HG03097 (cell line): ENCODE results near the gene EXOC4.

Source experiments
- ATAC-seq: cut with Tn5 transposase; IDR thresholded peaks from one replicate; pipeline ENCODE4 v1.9.1; 2021; ENCODE audit not compliant: unreplicated experiment, low FRiP score

EXOC4 gene

DNA sequence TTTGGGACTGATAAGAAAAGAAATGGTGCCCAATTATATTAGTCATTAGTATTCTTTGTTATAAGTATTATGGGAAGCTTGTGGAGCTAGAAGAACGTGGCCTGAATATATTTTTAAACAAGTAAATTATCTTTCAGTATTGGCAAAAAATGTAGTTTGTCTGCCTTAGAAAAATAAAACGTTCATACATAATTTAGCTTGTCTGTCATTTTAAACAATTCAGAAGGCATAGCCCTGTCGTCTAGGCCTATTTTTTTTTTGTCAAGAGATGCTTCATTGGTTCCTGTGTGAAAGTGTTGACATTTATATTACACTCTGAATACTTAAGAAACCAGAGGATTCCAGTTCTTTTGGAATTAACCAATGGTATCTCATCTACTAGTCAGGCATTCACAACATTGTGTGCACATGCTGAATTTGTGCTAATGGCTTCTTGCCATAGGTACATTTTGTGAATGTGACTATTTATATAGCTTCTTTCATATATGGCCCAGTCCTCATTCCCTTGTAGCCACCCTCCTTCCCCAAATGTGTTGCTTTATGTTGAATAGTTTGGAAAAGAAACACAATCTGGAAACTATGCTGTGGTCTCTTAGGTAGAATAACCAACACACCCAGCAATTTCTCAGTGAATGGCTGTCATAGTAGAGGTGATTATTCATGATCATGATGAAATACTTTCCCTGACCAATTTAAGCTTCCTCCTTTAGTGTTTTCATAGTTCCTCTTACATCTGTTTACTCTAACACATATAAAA lies 435.8 kb downstream of the EXOC4 start:
- no peak for ATAC-seq

DNA sequence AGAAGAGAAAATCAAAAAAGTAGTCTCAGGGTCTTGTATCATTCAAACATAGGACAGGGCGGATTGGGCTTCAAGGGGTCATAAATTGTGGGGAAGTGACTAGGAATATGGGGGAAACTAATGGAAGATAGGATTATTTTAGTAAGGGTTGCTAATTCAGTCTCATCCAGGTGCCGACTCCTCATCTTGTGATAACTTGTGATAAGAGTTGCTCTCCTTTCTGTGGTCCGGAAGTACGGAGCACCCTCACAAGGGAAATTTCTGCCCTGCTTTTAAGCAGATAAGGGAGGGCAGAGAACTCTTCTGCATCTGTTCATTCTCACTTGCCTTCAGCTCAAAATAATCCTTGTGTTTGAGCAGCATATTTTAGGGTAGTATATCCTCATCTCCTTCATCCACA lies 437.9 kb downstream of the EXOC4 start:
- ATAC-seq: no peak

DNA sequence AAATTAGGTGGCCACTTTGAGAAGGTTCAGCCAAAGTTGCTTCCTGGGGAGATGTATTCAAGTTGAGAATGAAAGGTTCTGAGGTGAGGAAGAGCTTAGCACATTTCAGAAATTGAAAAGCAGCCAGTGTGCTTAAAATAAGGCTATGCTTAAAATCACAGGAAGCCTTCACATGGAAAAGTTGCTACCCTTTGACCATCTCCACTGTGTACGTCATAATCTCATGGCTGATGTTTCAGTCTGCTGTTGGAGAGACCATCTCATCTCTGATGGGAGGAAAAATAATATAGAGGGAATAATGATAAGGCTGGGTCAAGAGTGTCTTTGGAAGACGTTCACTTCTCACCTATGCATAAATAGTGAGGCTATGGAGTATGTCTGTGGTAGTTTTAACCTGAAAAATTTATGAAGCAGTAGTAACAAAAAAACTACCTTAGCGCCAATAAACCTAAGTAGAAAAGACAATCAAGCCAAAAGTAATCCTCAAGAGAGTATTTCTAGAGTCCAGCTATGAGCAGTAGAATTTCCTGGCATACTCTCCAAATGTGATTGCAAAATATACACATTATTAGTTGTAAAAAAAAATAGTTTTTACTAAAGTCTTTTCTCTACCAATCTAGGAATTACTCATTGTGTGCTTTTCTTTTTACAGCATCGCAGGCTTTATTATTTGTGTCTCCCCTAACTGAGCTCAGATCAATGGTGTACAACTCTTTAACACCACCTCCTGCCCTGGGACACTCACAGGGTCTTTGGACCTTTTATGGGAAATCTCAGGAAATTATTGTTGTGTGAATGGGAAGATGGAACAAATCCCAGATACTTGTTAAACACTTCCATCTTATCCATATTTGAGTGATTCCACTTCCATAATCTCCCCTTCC lies 439.1 kb downstream of the EXOC4 start:
- ATAC-seq: no peak

DNA sequence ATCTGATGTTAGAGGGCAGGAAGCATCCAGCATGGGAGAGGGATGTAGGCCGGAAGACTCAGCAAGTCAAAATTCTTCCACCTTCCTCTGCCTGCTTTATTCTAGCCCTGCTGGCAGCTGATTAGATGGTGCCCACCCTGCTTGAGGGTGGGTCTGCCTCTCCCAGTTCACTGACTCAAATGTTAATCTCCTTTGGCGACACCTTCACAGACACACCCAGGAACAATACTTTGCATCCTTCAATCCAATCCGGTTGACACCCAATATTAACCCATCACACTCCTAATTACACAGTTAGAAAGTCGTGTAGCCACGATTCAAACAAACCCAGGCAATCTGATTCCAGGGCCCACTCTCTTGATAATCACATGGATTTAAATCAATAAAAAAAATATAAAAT lies 440.4 kb downstream of the EXOC4 start:
- ATAC-seq: no peak

DNA sequence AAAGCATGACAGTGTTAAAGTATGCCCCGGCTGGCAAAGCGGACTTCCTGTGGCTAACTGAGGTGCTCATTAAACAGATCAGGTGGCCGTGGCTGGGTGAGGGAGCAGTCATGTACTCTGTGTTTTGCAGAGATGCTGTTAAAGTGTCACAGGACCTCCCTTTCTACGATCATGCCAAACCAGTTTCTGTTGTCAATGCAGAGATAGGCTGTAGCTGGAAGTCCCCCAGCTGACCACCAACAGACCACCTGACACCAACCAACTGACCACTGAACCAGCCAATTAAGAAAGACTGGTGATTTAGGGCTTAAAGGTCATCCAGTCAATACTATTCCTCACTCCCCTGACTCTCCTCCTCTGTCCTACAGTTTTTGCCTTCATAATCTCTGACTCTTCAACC lies 443.2 kb downstream of the EXOC4 start:
- no peak for ATAC-seq

DNA sequence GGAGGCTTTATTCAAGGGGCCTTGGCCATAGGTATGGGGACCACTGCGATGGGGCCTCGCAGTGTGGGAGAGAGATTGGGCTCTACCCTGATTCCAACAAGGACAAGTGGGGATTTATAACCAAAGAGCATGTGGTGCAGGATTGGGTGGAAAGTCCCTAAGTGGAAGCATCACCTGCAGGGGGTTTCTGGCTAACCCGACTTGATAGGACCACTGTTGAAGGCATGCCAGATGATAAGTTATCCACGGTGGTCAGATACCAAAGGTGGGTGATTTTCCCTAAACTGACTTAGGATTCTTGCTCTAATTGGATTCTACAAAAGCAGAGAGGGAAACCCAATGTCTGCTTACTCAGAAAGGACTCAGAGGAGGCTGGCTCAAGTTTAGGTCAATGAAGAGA lies 444.7 kb downstream of the EXOC4 start:
- no peak for ATAC-seq

DNA sequence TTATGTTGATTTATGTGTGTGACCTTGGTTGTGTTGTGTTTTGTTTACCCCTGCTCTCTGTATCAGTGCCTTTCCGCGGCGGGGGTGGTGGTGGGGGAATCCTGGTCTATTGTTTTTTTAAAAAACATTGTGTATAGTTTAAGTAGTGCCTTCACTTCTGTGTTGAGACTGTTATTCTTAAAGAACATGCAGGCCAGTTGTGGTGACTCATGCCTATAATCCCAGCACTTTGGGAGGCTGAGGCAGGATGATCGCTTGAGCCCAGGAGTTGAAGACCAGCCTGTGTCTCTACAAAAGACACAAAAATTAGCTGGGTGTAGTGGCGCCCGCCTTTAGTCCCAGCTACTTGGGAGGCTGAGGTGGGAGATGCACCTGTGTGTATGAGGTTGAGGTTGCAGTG lies 445.2 kb downstream of the EXOC4 start:
- ATAC-seq: no peak

DNA sequence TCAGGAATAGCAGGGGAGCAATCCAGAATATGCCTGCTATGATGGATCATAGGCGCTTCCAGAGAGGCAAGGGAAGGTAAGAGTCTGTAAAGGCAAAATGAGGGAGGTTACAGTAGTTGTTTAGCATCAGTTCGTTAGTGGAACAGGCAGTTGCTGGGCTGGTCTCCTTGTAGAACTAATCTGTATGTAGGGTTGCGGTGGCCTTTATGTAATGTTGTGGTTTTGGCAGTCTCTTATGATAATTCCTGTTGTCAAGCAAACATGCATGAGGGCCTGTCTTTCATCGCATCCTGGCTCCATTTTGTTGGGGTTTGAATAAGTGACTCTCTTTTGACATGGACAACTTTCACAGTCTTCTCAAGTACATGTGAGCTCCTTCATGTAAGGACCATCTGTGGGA lies 446.5 kb downstream of the EXOC4 start:
- ATAC-seq: no peak

DNA sequence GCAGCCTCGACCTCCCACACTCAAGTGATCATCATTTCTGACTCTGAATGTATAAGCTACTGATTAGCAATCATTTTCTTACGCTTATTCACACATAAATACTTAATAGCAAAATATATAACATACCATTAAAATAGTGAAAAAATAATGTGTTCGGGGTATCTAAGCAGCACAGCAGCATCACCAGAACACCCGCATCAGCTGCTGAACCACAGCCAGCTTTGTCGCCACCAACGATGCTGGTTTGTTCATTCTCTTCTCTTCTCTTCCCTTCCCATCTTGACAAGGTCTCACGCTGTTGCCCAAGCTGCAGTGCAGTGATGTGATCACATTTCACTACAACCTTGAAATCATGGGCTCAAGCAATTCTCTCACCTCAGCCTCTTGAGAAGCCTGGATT lies 449.2 kb downstream of the EXOC4 start:
- no peak for ATAC-seq

DNA sequence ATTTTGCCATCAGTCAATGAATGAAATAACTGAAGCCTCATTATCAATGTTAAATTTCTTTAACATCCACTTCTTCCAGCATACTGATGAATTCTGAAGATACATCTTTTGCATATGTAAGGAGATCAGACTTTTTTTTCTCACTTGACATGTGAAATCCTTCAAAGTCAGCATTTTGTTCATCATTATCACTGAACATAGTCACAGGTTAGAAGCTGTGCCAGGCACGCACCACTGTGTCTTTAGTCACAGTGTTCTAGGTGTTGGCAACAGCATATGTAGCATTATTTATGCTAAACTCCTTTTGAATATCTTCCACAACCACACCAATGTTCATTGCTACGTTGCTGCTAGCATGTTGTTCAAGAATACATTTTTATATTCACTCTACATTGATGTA lies 450.1 kb downstream of the EXOC4 start:
- ATAC-seq: no peak

DNA sequence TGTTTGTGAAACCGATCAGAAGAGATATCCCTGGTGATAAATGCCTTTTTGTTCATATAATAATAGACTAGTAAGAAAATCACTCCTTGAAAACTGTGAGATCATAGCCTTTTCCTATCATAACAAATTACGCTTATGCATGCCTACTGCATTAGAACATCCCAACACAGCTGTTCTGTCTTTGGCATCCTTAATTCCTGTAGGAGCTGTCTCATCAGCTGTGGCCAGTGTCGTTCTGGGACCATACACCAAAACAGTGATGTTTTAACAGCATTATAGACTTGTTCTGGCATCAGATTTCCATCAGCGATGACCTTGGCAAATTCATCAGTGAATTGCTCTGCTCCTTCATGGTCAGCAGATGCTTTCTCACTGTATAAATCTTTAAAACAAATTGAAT lies 450.7 kb downstream of the EXOC4 start:
- no peak for ATAC-seq

DNA sequence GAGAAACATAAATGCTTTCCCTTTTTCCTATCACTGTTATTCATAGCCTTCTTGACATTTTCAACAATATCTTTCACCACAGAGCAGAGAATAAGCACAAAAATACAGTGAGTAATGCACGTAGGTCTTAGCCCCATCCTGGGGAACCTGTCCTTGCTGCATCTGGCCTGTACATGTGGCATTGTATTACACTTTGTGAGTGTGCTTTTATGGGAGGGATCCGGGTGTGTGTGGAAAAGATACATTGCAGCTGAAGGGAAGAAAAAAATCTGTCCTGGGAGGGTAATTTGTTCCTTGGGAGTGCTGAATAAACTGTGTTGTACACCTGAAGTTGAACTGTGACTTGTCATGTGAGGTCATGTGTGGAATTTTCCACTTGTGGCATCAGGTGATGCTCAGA lies 451.6 kb downstream of the EXOC4 start:
- ATAC-seq: no peak

DNA sequence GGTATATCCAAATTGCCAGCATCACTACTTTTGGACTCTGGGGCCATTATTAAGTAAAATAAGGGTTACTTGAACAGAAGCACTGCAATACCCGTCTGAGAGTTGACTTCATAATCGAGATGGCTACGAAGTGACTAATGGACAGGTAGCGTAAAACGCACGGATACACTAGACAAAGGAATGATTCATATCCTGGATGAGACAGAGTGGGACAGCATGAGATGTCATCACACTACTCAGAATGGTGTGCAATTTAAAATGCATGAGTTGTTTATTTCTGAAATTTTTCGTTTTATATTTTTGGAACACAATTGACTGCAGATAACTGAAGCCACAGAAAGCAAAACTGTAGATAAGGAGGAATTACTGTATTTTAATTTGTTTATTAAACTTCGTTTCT lies 452.7 kb downstream of the EXOC4 start:
- ATAC-seq: no peak

DNA sequence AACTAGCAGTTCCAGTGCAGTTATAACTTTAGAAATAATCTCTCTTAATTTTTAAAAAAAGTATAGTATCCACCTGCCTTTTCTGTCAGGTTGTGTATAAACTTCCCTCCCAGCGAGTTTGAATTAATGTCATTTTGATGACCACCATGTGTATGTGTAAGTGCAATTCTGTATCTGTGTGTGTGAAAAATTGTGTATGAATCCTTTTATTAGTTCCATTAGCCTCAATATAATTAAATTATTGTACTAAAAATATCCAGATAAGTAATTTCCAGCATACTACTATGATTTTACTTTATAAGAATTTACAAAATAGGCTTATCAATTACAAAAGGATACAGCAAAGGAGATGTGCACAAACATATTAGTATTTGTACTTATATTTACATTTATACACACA lies 453.1 kb downstream of the EXOC4 start:
- ATAC-seq: no peak

DNA sequence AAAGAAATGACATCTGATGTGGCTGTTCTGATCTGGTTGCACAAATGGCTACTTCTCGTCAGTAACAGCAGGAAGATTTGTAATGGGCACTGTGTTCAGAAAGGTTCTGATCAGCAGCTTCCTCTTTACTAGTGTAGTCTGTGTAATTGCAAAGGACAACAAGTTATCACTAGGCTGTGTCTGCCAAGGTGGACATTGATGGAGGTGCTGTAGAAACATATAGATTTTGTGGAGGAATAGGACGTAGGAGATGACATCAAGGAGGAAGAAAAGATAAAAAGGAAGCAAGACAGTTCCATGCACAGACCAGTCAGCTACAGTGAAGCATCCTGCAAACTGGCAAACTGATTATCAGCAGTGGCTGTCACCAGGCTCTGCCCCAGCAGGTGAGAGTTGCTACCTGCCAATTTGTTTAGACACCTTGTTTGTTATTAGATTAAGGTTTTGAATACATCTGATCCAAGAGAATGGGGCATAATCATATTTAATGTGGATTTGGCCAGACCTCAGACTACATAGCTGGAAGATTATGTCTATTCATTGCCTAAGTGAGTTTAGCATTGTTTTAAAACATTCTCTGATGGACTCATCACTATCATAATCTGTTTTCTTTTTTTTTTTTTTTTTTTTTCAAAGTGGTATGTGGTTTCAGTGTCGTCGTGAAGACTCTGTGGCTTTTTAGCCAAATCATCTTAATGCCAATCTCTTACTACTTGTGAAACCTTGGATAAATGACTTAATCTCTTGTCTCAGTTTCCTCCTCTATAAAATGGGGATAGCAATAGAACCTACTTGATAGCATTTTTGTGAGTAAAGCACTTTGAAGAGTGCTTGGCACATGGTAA lies 456.4 kb downstream of the EXOC4 start:
- no peak for ATAC-seq

DNA sequence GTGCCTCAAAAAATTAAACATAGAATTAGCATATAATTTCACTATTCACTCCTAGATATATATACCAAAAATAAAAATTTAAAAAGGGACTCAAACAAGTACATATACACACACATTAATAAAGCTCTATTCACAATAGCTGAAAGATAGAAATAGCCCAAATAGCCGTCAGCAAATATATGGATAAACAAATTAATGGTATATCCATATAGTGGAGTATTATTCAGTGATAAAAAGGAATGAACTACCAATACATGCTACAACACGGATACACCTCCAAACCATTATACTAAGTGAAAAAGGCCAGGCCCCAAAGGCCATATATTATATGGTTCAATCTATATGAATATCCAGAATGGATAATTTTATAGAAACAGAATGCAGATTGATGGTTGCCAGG lies 459.7 kb downstream of the EXOC4 start:
- no peak for ATAC-seq

DNA sequence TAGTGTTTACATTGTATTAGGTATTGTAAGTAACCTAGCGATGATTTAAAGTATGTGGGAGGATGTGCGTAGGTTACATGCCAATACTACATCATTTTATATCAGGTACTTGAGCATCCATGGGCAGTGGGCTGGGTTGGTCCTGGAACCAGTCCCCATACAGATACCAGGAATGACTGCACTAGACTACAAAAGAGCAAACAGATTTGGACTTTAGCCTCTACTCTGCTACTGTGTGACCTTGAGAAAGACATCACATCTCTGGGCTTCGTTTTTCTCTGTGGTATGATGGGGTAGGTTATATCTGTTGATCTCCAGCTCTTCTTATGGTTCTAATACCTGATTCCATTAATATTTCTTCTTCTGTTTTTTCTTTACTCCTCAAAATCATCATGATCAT lies 461.8 kb downstream of the EXOC4 start:
- no peak for ATAC-seq

DNA sequence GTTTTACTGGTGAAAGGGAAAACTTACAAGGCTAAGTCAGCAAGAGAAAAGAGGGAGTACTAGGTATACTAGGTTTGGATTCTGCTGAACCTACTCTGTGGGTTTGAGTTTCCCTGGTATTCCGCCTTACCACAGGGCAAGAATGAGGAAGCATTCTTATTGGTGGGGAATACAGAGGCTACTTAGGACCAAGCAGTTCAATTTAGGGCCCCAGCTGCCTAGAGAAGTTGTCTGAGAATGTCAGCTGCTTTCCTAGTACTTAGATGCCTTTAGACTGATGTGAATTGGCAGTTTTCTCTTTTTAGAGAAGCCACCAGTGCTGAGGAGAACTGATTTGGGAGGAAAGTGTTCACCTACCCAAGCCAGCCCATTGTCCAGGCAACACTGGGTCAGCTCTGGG lies 465.3 kb downstream of the EXOC4 start:
- no peak for ATAC-seq

DNA sequence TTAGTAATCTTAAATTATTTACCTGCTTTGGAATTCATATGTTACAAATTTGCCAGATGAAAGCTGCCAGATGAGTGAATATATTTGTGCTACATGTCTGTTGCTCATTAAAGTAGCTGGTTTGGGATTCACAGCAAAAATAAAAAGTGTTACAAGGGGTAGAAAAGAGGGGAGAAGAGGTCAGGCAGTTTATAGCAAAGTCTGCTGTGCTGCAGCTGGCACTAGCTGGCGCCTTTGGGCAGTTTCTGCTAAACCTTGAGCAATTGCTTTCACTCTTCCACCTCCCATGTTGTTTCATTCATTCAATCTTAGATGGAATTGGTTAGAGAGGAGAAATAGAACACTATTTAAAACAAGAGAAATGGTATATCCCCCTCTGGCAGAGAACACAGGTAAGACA lies 470.2 kb downstream of the EXOC4 start:
- no peak for ATAC-seq

DNA sequence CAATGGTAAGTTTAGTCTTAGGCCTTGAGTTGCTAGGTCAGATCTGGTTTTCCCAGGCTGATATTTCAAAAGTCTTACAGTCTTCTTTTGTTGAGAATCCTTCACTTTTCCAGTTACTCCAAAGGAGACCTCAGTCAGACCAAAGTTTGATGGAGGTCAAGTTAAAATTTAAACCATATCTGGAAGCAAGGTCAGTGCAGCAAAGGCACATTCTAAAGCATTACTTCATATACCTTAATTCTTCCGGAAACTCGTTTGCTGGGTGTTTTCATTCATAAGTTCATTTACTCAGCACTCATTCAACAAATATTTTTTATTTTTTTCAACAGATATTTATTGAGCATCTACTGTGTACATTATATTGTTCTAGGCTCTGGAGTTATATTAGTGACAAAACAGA lies 471.3 kb downstream of the EXOC4 start:
- no peak for ATAC-seq

DNA sequence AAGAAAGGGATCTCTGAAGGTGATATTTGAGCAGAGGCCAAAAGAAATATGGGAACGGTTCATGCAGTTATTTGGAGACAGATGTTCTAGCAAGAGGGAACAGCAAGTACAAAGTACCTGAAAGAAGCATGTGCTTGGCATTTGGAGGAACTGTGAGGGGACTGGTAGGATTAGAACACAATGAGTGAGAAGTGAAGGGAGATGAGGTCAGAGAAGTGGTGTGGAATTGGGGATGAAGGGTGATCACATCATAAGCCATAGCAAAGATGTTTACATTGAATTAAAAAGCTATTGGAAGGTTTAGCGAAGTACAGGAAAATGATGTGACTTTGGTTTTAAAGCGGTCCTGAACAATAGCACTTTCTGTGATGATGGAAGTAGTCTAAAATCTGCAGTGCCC lies 471.8 kb downstream of the EXOC4 start:
- no peak for ATAC-seq
